CD14-positive monocyte (primary cell): ENCODE data around the gene PSMD3. TPM values are rescaled to one million over a fixed set of nuclear protein-coding genes. Genes with fewer than 3 reads are reported as not detected.

Source experiments
- DNase-seq, 3 donors: peaks; one replicate each; pipeline ENCODE4 v3.0.0-alpha.2; 2011 to 2022
- H2AFZ ChIP-seq: 2 replicates; pipeline ENCODE4 v1.6.0; 2012; ENCODE audit warnings: mild to moderate bottlenecking, low read depth, low read length, inconsistent platforms; ENCODE audit not compliant: insufficient read depth, poor library complexity, severe bottlenecking
- H3K27ac ChIP-seq, 2 donors: 1 replicate in 1 of 2; 2 replicates in 1 of 2; pipeline ENCODE4 v1.5.1; 2012 to 2013; ENCODE audit warnings: low read length in 2 of 2, control low read depth in 1 of 2, inconsistent platforms in 1 of 2, low read depth in 1 of 2, mild to moderate bottlenecking in 1 of 2
- H3K27me3 ChIP-seq, 2 donors: one replicate each; pipeline versions ENCODE4 v1.6.0 to v1.6.1; 2011 to 2013; ENCODE audit warnings: low read length in 2 of 2; ENCODE audit not compliant: control insufficient read depth in 2 of 2, insufficient read depth in 2 of 2
- H3K36me3 ChIP-seq, 2 donors: replicated peaks in 1 of 2; 1 replicate in 1 of 2; 2 replicates in 1 of 2; pipeline versions ENCODE4 v1.5.1 to v1.6.1; 2012 to 2013; ENCODE audit warnings: low read length in 2 of 2, control low read depth in 1 of 2, inconsistent platforms in 1 of 2, mild to moderate bottlenecking in 1 of 2; ENCODE audit not compliant: insufficient read depth in 2 of 2, control insufficient read depth in 1 of 2
- H3K4me1 ChIP-seq, 2 donors: 1 replicate in 1 of 2; 2 replicates in 1 of 2; pipeline versions ENCODE4 v1.5.1 to v1.6.1; 2012 to 2013; ENCODE audit warnings: low read length in 2 of 2, control low read depth in 1 of 2, inconsistent platforms in 1 of 2, mild to moderate bottlenecking in 1 of 2, moderate library complexity in 1 of 2; ENCODE audit not compliant: insufficient read depth in 2 of 2, control insufficient read depth in 1 of 2
- H3K4me2 ChIP-seq: replicated peaks from 2 replicates; pipeline ENCODE3; 2012; ENCODE audit warnings: low read length, moderate library complexity, mild to moderate bottlenecking; ENCODE audit not compliant: poor library complexity, severe bottlenecking; ENCODE audit errors: extremely low read depth
- H3K4me3 ChIP-seq, 3 experiments: fragments of 200-600 bp in 1 of 3; sonication (generic) in 1 of 3; replicated peaks in 1 of 3; 1 replicate in 2 of 3; 2 replicates in 1 of 3; pipeline ENCODE4 v1.5.1; 2011 to 2013; ENCODE audit warnings: low read length in 3 of 3, mild to moderate bottlenecking in 3 of 3, control low read depth in 2 of 3, low read depth in 2 of 3, inconsistent platforms in 1 of 3, moderate library complexity in 1 of 3
- H3K79me2 ChIP-seq: 2 replicates; pipeline ENCODE4 v1.6.0; 2012; ENCODE audit warnings: mild to moderate bottlenecking, control low read depth, inconsistent platforms, low read length, moderate library complexity; ENCODE audit not compliant: insufficient read depth
- H3K9ac ChIP-seq: 2 replicates; pipeline ENCODE4 v1.6.0; 2017; ENCODE audit warnings: low read length, mild to moderate bottlenecking; ENCODE audit not compliant: insufficient read depth, poor library complexity, severe bottlenecking
- H3K9me3 ChIP-seq, 2 donors: replicated peaks in 1 of 2; 1 replicate in 1 of 2; 2 replicates in 1 of 2; pipeline versions ENCODE4 v1.5.1 to v1.6.1; 2012 to 2013; ENCODE audit warnings: low read length in 2 of 2, control low read depth in 1 of 2; ENCODE audit not compliant: control insufficient read depth in 1 of 2, insufficient read depth in 1 of 2
- H4K20me1 ChIP-seq: 2 replicates; pipeline ENCODE4 v1.6.0; 2012; ENCODE audit warnings: mild to moderate bottlenecking, low read length, control low read depth, moderate library complexity; ENCODE audit not compliant: insufficient read depth
- H3K27ac Mint-ChIP-seq, 7 donors: one replicate each; pipeline ENCODE4 v1.8.0; 2020; ENCODE audit warnings: mild to moderate bottlenecking in 7 of 7, mixed read lengths in 7 of 7, moderate library complexity in 6 of 7, inconsistent platforms in 2 of 7
- H3K27me3 Mint-ChIP-seq, 3 donors: one replicate each; pipeline ENCODE4 v1.8.0; 2021 to 2022; ENCODE audit warnings: low read depth in 3 of 3, mild to moderate bottlenecking in 3 of 3, mixed read lengths in 3 of 3, moderate library complexity in 3 of 3, inconsistent platforms in 1 of 3
- H3K36me3 Mint-ChIP-seq, 2 donors: one replicate each; pipeline ENCODE4 v1.8.0; 2020; ENCODE audit warnings: mixed read lengths in 2 of 2, inconsistent platforms in 1 of 2, mild to moderate bottlenecking in 1 of 2
- H3K4me1 Mint-ChIP-seq: one replicate; pipeline ENCODE4 v1.8.0; 2020; ENCODE audit warnings: mild to moderate bottlenecking, mixed read lengths
- H3K4me3 Mint-ChIP-seq, 2 donors: one replicate each; pipeline ENCODE4 v1.8.0; 2020; ENCODE audit warnings: mild to moderate bottlenecking in 2 of 2, mixed read lengths in 2 of 2, moderate library complexity in 1 of 2
- H3K9me3 Mint-ChIP-seq, 7 donors: one replicate each; pipeline ENCODE4 v1.8.0; 2020 to 2022; ENCODE audit warnings: mixed read lengths in 7 of 7, mild to moderate bottlenecking in 6 of 7, moderate library complexity in 6 of 7, inconsistent platforms in 2 of 7
- WGBS: methylation state at CpG from one replicate; pipeline ENCODE4 v1.1.5; 2013; ENCODE audit warnings: missing lambda C conversion rate; ENCODE audit not compliant: insufficient coverage; 5-methylcytosine and 5-hydroxymethylcytosine counted together
- intact Hi-C, 2 donors: fragments of 100-400 bp; cut with micrococcal nuclease; formaldehyde crosslinking; loops; one replicate each; pipeline versions ENCODE4 v1.15.0 to v1.15.1; 2023
- polyA plus RNA-seq, 3 donors: library from polyadenylated mRNA; depleted of rRNA in 1 of 3; unstranded in 2 of 3; stranded (reverse) in 1 of 3; fragments of 300-500 nt in 2 of 3; fragments of >200 nt in 1 of 3; fragmentation: Illumina TruSeq in 2 of 3; gene quantifications; 1 replicate in 2 of 3; 2 replicates in 1 of 3; pipeline ENCODE4 v1.2.3, GENCODE V29; 2012 to 2021
- TF ChIP-seq, protein P1 (sequence below): fragments of 200-600 bp; IDR thresholded peaks from one replicate; pipeline ENCODE4 v1.8.0; 2022; ENCODE audit warnings: antibody characterized with exemption, mild to moderate bottlenecking

PSMD3 gene
- polyA plus RNA-seq, 3 donors = 48.4 to 63.2 (median 48.8) TPM

DNA sequence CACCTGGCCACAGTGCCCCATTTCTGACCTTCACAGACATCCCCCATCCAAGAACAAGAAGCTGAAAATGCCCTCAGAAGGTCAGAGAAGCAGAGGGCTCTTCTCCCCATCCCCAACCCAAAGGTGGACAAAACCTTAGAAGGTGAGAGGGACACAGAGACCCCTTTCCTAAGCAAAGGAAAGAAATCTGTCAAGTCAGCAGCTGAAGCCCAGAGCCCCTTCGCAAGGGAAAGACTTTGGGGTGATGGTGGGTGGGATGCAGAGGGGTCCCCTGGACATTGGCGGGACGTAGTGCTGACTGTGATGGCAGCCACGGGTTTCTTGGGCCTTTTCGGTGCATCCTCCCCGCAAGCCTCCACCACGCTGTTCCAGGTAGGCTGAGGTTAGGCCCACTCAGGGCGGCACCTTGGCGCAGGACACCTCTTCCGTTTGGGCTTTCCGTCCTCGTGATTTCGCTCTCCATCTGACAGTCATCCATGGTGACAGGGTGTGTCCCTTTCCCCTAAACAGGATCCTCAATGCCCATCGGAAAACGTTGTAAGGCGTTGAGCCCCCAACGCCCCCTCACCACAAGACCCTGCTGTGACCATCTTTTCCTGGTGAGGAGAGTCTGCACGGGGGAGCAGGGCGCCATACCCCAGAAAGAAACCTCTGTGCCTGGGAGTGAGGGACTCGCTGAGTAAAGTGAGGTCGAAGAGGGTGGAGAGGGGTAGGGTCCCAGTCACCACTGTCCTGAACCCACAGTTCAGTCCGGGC is 28.5 kb upstream of the PSMD3 start:
- intact Hi-C loops = loop anchor here in 1 of 2 donors (2.0 kb wide), 1 partner anchor 29 kb away; the partner anchor contains the start of gene PSMD3
- Histone ChIP-seq H3K9ac (peak overlapping the region; percentile 54), H2AFZ (peak overlapping the region; percentile 97), H3K27me3 (no peaks in the 10 kb centered on the region), H3K4me2 (peak overlapping the region; percentile 96), H3K36me3 (no peaks in the 10 kb centered on the region), H3K4me3 (peak overlapping the region; percentile 32 to 79 (median 35)), H3K79me2 (no peaks in the 10 kb centered on the region), H3K27ac (peak overlapping the region in 1 of 2 donors; percentile 64), H3K9me3 (no peaks in the 10 kb centered on the region), H4K20me1 (no peaks in the 10 kb centered on the region), H3K4me1 (peaks cover 12 to 13% of the 10 kb centered on the region in 2 donors)
- Mint-ChIP-seq H3K4me1 (peaks cover 20% of the 10 kb centered on the region), H3K36me3 (no peaks in the 10 kb centered on the region), H3K9me3 (peaks cover 0 to 2% (median 0%) of the 10 kb centered on the region in 7 donors), H3K27ac (peak overlapping the region in 6 of 7 donors; percentile 19 to 82 (median 34)), H3K27me3 (peaks cover 5 to 13% (median 9%) of the 10 kb centered on the region in 3 donors), H3K4me3 (peak overlapping the region; percentile 77 to 87)
- peak in 1 of 3 donors; percentile 47 for DNase-seq
- TF ChIP-seq, protein P1, sequence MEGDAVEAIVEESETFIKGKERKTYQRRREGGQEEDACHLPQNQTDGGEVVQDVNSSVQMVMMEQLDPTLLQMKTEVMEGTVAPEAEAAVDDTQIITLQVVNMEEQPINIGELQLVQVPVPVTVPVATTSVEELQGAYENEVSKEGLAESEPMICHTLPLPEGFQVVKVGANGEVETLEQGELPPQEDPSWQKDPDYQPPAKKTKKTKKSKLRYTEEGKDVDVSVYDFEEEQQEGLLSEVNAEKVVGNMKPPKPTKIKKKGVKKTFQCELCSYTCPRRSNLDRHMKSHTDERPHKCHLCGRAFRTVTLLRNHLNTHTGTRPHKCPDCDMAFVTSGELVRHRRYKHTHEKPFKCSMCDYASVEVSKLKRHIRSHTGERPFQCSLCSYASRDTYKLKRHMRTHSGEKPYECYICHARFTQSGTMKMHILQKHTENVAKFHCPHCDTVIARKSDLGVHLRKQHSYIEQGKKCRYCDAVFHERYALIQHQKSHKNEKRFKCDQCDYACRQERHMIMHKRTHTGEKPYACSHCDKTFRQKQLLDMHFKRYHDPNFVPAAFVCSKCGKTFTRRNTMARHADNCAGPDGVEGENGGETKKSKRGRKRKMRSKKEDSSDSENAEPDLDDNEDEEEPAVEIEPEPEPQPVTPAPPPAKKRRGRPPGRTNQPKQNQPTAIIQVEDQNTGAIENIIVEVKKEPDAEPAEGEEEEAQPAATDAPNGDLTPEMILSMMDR = no peak
- 72% methylated on average over 15 of the region's 22 CpGs for WGBS

GRCh38 chr17:39952680-39953470 is 27.7 kb upstream of the PSMD3 start:
- H3K79me2 ChIP-seq = no peaks in the 10 kb centered on the region
- Mint-ChIP-seq H3K4me3 (peak overlapping the region; percentile 79 to 87), H3K9me3 (peaks cover 0 to 2% (median 0%) of the 10 kb centered on the region in 7 donors), H3K4me1 (peaks cover 20% of the 10 kb centered on the region), H3K27me3 (peaks cover 5 to 16% (median 9%) of the 10 kb centered on the region in 3 donors), H3K36me3 (no peaks in the 10 kb centered on the region), H3K27ac (peak overlapping the region in 6 of 7 donors; percentile 69 to 91 (median 86))
- TF ChIP-seq, protein P1 = no peak
- H3K9me3 ChIP-seq = no peaks in the 10 kb centered on the region
- peak overlapping the region; percentile 97 for H2AFZ ChIP-seq
- no peaks in the 10 kb centered on the region for H3K27me3 ChIP-seq
- intact Hi-C loops = loop anchor here in 1 of 2 donors (2.0 kb wide), 1 partner anchor 28 kb away; the partner anchor contains the start of gene PSMD3
- peak; percentile 94 to 98 (median 96) for DNase-seq
- H3K27ac ChIP-seq = peak overlapping the region; percentile 13 to 73
- peak overlapping the region; percentile 57 for H3K9ac ChIP-seq
- no peaks in the 10 kb centered on the region for H3K36me3 ChIP-seq
- no peaks in the 10 kb centered on the region for H4K20me1 ChIP-seq
- peaks cover 12 to 13% of the 10 kb centered on the region in 2 donors for H3K4me1 ChIP-seq
- WGBS = under 1% methylated on average over 21 of the region's 55 CpGs
- H3K4me2 ChIP-seq = peak overlapping the region; percentile 96
- peak overlapping the region; percentile 43 to 79 (median 45) for H3K4me3 ChIP-seq
